ENCODE measurements around the gene MANF. TPM values are rescaled to one million over a fixed set of nuclear protein-coding genes. Genes with fewer than 3 reads are reported as not detected.

The MANF gene
- total and polyA plus RNA-seq, 2 of the 13 experiments (the other 11 are each of a cell fraction or from before 2014, with no cell fraction given) = 55.4 to 269 TPM

DNA sequence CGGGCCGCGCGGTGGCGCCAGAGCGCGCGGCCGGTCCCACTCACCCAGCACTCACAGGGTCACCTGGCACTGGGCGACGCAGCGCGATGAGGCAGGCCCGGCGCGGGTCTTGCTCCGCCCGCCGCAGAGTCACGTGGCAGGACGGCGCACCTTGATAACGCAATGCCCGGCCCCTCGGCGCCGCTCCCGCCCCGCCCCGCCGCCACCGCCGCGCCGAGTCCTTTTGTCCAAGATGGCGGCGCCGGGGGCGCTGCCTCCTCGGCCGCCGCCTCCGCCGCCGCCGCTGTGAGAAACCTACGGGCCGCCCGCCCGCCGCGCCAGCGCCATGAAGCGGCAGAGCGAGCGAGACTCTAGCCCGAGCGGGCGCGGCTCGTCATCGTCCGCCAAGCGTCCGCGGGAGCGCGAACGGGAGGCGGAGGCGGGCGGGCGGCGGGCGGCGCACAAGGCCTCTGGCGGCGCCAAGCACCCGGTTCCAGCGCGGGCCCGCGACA lies 6.0 kb downstream of the MANF start, which contains the start of gene RBM15B (continued):
- TF ChIP-seq, protein P1, sequence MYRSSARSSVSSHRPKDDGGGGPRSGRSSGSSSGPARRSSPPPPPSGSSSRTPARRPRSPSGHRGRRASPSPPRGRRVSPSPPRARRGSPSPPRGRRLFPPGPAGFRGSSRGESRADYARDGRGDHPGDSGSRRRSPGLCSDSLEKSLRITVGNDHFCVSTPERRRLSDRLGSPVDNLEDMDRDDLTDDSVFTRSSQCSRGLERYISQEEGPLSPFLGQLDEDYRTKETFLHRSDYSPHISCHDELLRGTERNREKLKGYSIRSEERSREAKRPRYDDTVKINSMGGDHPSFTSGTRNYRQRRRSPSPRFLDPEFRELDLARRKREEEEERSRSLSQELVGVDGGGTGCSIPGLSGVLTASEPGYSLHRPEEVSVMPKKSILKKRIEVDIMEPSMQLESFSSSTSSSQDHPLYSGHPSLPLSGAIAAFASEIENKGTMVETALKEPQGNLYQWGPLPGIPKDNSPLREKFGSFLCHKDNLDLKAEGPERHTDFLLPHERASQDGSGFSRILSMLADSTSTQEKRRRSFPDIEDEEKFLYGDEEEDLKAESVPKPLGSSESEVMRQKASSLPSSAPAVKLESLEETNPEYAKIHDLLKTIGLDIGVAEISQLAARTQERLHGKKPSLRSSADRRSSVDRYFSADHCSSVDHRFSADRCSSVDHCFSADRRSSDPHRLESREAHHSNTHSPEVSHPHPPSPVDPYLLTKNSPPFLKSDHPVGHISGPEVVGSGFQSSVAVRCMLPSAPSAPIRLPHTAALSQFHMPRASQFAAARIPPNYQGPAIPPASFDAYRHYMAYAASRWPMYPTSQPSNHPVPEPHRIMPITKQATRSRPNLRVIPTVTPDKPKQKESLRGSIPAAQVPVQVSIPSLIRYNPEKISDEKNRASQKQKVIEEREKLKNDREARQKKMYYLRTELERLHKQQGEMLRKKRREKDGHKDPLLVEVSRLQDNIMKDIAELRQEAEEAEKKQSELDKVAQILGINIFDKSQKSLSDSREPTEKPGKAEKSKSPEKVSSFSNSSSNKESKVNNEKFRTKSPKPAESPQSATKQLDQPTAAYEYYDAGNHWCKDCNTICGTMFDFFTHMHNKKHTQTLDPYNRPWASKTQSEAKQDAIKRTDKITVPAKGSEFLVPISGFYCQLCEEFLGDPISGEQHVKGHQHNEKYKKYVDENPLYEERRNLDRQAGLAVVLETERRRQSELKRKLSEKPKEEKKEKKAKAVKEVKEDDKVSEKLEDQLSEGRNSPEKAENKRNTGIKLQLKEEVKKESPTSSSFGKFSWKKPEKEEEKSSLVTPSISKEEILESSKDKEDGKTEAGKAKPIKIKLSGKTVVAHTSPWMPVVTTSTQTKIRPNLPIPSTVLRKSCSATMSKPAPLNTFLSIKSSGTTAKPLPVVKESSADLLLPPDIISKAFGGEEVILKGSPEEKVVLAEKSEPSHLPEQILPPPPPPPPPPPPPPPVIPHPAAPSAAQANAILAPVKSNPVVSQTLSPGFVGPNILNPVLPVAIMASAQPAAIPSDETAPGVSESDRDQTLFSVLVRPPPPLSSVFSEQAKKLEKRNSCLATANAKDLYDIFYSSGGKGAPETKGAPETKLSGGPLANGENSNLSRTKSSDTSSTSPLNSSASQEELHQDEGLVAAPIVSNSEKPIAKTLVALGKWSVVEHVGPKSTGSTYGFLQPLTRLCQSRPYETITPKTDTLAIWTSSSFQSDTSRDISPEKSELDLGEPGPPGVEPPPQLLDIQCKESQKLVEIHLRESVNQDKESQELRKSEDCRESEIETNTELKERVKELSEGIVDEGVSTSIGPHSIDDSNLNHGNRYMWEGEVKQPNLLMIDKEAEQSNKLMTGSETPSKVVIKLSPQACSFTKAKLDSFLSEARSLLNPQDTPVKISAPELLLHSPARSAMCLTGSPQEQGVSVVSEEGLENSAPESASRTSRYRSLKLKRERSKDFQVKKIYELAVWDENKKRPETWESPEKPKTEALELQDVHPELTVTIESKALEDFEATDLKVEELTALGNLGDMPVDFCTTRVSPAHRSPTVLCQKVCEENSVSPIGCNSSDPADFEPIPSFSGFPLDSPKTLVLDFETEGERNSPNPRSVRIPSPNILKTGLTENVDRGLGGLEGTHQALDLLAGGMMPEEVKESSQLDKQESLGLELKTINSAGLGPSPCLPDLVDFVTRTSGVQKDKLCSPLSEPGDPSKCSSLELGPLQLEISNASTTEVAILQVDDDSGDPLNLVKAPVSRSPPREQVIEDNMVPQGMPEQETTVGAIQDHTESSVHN (CRISPR knock-in tag; IDR thresholded peaks at IDR 0.05) = no peak; the same call in 1 of the 2 replicates
- TF ChIP-seq, protein P2, sequence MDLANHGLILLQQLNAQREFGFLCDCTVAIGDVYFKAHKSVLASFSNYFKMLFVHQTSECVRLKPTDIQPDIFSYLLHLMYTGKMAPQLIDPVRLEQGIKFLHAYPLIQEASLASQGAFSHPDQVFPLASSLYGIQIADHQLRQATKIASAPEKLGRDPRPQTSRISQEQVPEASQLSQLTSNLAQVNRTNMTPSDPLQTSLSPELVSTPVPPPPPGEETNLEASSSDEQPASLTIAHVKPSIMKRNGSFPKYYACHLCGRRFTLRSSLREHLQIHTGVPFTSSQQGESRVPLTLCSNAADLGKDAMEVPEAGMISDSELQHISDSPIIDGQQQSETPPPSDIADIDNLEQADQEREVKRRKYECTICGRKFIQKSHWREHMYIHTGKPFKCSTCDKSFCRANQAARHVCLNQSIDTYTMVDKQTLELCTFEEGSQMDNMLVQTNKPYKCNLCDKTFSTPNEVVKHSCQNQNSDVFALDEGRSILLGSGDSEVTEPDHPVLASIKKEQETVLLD (CRISPR knock-in tag; IDR thresholded peaks at IDR 0.05; ENCODE audit: low read depth) = no peak
- peak; percentile 87 for TF ChIP-seq PHF5A (CRISPR knock-in tag; IDR thresholded peaks at IDR 0.05; ENCODE audit: low read depth, unreplicated experiment)
- TF ChIP-seq, protein P3, sequence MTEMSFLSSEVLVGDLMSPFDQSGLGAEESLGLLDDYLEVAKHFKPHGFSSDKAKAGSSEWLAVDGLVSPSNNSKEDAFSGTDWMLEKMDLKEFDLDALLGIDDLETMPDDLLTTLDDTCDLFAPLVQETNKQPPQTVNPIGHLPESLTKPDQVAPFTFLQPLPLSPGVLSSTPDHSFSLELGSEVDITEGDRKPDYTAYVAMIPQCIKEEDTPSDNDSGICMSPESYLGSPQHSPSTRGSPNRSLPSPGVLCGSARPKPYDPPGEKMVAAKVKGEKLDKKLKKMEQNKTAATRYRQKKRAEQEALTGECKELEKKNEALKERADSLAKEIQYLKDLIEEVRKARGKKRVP (CRISPR knock-in tag; IDR thresholded peaks at IDR 0.05) = 0 out of 4 replicates have a peak, but pooled peaks of 1 of the 2 experiments have one; percentile 16
- no peak for TF ChIP-seq ZNF598 (CRISPR knock-in tag; IDR thresholded peaks at IDR 0.05; ENCODE audit: borderline replicate concordance)
- TF ChIP-seq TGIF2 (CRISPR knock-in tag; IDR thresholded peaks at IDR 0.05) = no peak
- TF ChIP-seq ZFP82 (CRISPR knock-in tag; IDR thresholded peaks at IDR 0.05; ENCODE audit: borderline replicate concordance) = no peak; the same call in 1 of the 2 replicates
- TF ChIP-seq HNF4G (IDR thresholded peaks at IDR 0.05; ENCODE audit: borderline replicate concordance, low read depth, low read length) = no peak
- TF ChIP-seq HNF4G (CRISPR knock-in tag; IDR thresholded peaks at IDR 0.05; ENCODE audit: borderline replicate concordance, low read depth) = no peak; the same call in 1 of the 2 replicates
- TF ChIP-seq ZNF329 (CRISPR knock-in tag; IDR thresholded peaks at IDR 0.05; ENCODE audit: low read depth) = no peak; the same call in 1 of the 2 replicates
- TF ChIP-seq, protein P4, sequence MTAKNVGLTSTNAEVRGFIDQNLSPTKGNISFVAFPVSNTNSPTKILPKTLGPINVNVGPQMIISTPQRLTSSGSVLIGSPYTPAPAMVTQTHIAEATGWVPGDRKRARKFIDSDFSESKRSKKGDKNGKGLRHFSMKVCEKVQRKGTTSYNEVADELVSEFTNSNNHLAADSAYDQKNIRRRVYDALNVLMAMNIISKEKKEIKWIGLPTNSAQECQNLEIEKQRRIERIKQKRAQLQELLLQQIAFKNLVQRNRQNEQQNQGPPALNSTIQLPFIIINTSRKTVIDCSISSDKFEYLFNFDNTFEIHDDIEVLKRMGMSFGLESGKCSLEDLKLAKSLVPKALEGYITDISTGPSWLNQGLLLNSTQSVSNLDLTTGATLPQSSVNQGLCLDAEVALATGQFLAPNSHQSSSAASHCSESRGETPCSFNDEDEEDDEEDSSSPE (CRISPR knock-in tag; IDR thresholded peaks at IDR 0.05) = peak; percentile 72

Data from HepG2 (cell line).